T-helper 2 cell (primary cell): Measurements from ENCODE around the gene SALL3.
"Not testable (repeated sequence)": the region's sequence is repeated elsewhere in the genome, so short reads cannot be mapped to it uniquely, and the experiment has no call there.

Experiments
- DNase-seq, 5 experiments: peaks; one replicate each; pipeline versions ENCODE4 v3.0.0 to v3.0.0-alpha.2; 2012 to 2022
- total RNA-seq, 2 donors: gene quantifications; one replicate each; lab custom pipeline; 2026; lab: John Stamatoyannopoulos, UW

SALL3 gene
- total RNA-seq: 0 to 0.07 reads per million in 2 donors

- DNase-seq: no peak
These were observed at the start of gene SALL3 for GRCh38 chr18:78979730-78980278. Gene SALL3, plus strand, starts transcription at chr18:78979818. Its CDS starts 457 bp downstream, at chr18:78980275.

- no peak for DNase-seq
These were observed 47.3 kb upstream of the SALL3 start for GRCh38 chr18:78932281-78932680.

GRCh38 chr18:78934003-78934402 lies 45.6 kb upstream of the SALL3 start:
- DNase-seq: no peak

- DNase-seq: no peak
These were observed 44.9 kb upstream of the SALL3 start for GRCh38 chr18:78934551-78935225.

GRCh38 chr18:78935406-78935805 lies 44.2 kb upstream of the SALL3 start:
- no peak for DNase-seq

- DNase-seq: no peak
These were observed 43.2 kb upstream of the SALL3 start for GRCh38 chr18:78936251-78937005.

GRCh38 chr18:78937166-78937565 lies 42.5 kb upstream of the SALL3 start:
- DNase-seq: no peak

GRCh38 chr18:78939105-78939504 lies 40.5 kb upstream of the SALL3 start:
- DNase-seq: no peak

GRCh38 chr18:78939734-78940494 lies 39.7 kb upstream of the SALL3 start:
- DNase-seq: no peak

- DNase-seq: peak in 1 of 5 experiments; percentile 8
These were observed 37.4 kb upstream of the SALL3 start for GRCh38 chr18:78942236-78942635.

GRCh38 chr18:78945628-78946027 lies 34.0 kb upstream of the SALL3 start:
- DNase-seq: no peak

- no peak for DNase-seq
These were observed 32.3 kb upstream of the SALL3 start for GRCh38 chr18:78947291-78947690.

GRCh38 chr18:78948221-78948620 lies 31.4 kb upstream of the SALL3 start:
- no peak for DNase-seq

- DNase-seq: no peak
These were observed 30.9 kb upstream of the SALL3 start for GRCh38 chr18:78948707-78949106.

- no peak for DNase-seq
These were observed 30.4 kb upstream of the SALL3 start for GRCh38 chr18:78949216-78949615.

- DNase-seq: no peak
These were observed 29.2 kb upstream of the SALL3 start for GRCh38 chr18:78950386-78950785.

- DNase-seq: no peak
These were observed 26.1 kb upstream of the SALL3 start for GRCh38 chr18:78953566-78953965.

GRCh38 chr18:78955051-78955450 lies 24.6 kb upstream of the SALL3 start:
- no peak for DNase-seq

GRCh38 chr18:78957140-78957539 lies 22.5 kb upstream of the SALL3 start:
- DNase-seq: no peak

GRCh38 chr18:78960709-78961108 lies 18.9 kb upstream of the SALL3 start:
- DNase-seq: no peak

GRCh38 chr18:78962098-78962497 lies 17.5 kb upstream of the SALL3 start:
- no peak for DNase-seq

GRCh38 chr18:78964727-78965126 lies 14.9 kb upstream of the SALL3 start:
- DNase-seq: not testable (repeated sequence)

- no peak for DNase-seq
These were observed 14.4 kb upstream of the SALL3 start for GRCh38 chr18:78965260-78965659.
